Ovary (tissue), 3 donors: ENCODE results near the gene RPP25L.

Experiments
- CTCF ChIP-seq, 3 donors: fragments of 450-650 bp in 2 of 3; fragments of 200-600 bp in 1 of 3; IDR thresholded peaks; one replicate each; pipeline versions ENCODE4 v1.5.1 to v1.8.0; 2016 to 2022; ENCODE audit warnings: antibody characterized with exemption in 3 of 3, mild to moderate bottlenecking in 1 of 3
- EP300 ChIP-seq: sonication (generic); formaldehyde crosslinking; IDR thresholded peaks from one replicate; pipeline ENCODE4 v1.6.1; 2017; ENCODE audit warnings: antibody characterized with exemption
- POLR2A ChIP-seq: fragments of 450-650 bp; IDR thresholded peaks from one replicate; pipeline ENCODE4 v1.6.1; 2017; ENCODE audit warnings: antibody characterized with exemption, mild to moderate bottlenecking, moderate library complexity
- donor health status: DM: no; HTN: no; CAD: no.

GRCh38 chr9:34565856-34566255, 46.0 kb downstream of the RPP25L start:
- TF ChIP-seq POLR2A (no peak), CTCF (IDR thresholded peaks at IDR 0.05) (no peak), EP300 (no peak)
